Measurements from ENCODE around the gene COL8A2. TPM values are rescaled to one million over a fixed set of nuclear protein-coding genes. Genes with fewer than 3 reads are reported as not detected.

COL8A2 gene
- total and polyA plus RNA-seq, 7 donors, result 0.60 to 13.0 (median 3.2) TPM

- Histone ChIP-seq H3K27ac (peak overlapping the region; percentile 97 to 100 (median 99)), H3K9me3 (no peaks in the 10 kb centered on the region), H3K36me3 (no peaks in the 10 kb centered on the region), H3K27me3 (no peaks in the 10 kb centered on the region), H3K4me3 (peak overlapping the region; percentile 74 to 91 (median 78)), H3K4me1 (peaks cover 0 to 56% (median 43%) of the 10 kb centered on the region in 4 donors)
- intact Hi-C loops (cut with DNase I), result loop anchor here (1.0 to 5.0 kb wide), 4 partner anchors 39 to 238 kb away; partner anchors contain the start of genes STK40 and THRAP3
- no peak for DNase-seq
- WGBS, 2 donors, result 1 to 4% methylated on average over 16 of the region's 16 CpGs
- TF ChIP-seq POLR2A (IDR thresholded peaks at IDR 0.05) (no peak), POLR2AphosphoS5 (IDR thresholded peaks at IDR 0.05) (no peak), EP300 (IDR thresholded peaks at IDR 0.05) (no peak)
- TF ChIP-seq, protein P1, sequence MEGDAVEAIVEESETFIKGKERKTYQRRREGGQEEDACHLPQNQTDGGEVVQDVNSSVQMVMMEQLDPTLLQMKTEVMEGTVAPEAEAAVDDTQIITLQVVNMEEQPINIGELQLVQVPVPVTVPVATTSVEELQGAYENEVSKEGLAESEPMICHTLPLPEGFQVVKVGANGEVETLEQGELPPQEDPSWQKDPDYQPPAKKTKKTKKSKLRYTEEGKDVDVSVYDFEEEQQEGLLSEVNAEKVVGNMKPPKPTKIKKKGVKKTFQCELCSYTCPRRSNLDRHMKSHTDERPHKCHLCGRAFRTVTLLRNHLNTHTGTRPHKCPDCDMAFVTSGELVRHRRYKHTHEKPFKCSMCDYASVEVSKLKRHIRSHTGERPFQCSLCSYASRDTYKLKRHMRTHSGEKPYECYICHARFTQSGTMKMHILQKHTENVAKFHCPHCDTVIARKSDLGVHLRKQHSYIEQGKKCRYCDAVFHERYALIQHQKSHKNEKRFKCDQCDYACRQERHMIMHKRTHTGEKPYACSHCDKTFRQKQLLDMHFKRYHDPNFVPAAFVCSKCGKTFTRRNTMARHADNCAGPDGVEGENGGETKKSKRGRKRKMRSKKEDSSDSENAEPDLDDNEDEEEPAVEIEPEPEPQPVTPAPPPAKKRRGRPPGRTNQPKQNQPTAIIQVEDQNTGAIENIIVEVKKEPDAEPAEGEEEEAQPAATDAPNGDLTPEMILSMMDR (IDR thresholded peaks at IDR 0.05), result no peak
Observed at GRCh38 chr1:36148821-36149236, 23.8 kb upstream of the COL8A2 start.

DNA sequence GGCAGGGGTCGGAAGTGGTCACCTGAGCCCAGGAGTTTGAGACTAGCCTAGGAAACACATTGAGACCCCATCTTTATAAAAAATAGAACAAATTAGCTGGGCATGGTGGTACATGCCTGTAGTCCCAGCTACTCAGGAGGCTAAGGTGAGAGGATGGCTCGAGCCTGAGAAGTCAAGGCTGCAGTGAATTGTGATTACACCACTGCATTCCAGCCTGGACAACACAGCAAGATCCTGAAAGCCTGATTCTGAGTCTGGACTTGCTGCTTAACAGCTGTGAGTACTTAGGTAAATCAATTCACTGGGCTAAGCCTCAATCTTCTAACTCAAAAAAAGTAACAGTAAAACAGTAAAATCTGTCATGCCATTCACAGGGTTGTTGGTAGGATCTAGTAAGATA is 19.4 kb upstream of the COL8A2 start:
- Histone ChIP-seq H3K27ac (no peak overlapping the region), H3K4me3 (no peak overlapping the region), H3K9me3 (no peaks in the 10 kb centered on the region), H3K27me3 (no peaks in the 10 kb centered on the region), H3K4me1 (peaks cover 0 to 43% (median 28%) of the 10 kb centered on the region in 4 donors), H3K36me3 (peaks cover 0 to 9% (median under 1%) of the 10 kb centered on the region in 4 donors)
- intact Hi-C loops (cut with DNase I), result no loop called here
- no peak for DNase-seq
- TF ChIP-seq, protein P1 (IDR thresholded peaks at IDR 0.05), result no peak
- TF ChIP-seq POLR2AphosphoS5 (IDR thresholded peaks at IDR 0.05), result no peak
- no peak for TF ChIP-seq EP300 (IDR thresholded peaks at IDR 0.05)
- no peak for TF ChIP-seq POLR2A (IDR thresholded peaks at IDR 0.05)
- WGBS, 2 donors, result 98% methylated on average over 2 of the region's 2 CpGs

DNA sequence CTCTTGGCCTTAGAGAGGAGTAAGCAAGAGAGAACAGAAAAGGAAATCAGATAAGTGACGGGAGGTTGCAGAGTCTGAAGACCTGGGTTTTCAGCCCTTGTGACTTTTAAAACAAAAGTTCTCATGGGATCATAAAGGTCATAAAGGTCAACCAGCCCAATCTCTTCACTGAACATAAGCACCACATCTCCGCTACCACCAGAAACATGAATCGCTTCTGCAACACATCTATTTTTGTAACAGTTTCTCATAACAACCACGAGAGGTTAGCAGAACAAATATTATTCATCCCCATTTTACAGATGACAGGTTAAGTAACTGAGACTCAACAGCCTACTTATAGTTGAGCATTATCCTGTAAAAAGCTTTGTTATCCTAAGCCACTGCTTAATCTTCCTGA is 18.4 kb upstream of the COL8A2 start:
- peaks cover 2 to 19% (median 6%) of the 10 kb centered on the region in 4 donors for H3K36me3 ChIP-seq
- H3K4me3 ChIP-seq, result no peak overlapping the region
- TF ChIP-seq POLR2A (IDR thresholded peaks at IDR 0.05), result no peak
- no peak for TF ChIP-seq POLR2AphosphoS5 (IDR thresholded peaks at IDR 0.05)
- TF ChIP-seq EP300 (IDR thresholded peaks at IDR 0.05), result no peak
- no peaks in the 10 kb centered on the region for H3K9me3 ChIP-seq
- peaks cover 0 to 40% (median 24%) of the 10 kb centered on the region in 4 donors for H3K4me1 ChIP-seq
- WGBS, 2 donors, result 85 to 92% methylated on average over 4 of the region's 4 CpGs
- no peak overlapping the region for H3K27ac ChIP-seq
- DNase-seq, result no peak
- H3K27me3 ChIP-seq, result no peaks in the 10 kb centered on the region
- intact Hi-C loops (cut with DNase I), result no loop called here

GRCh38 chr1:36142121-36142520 is 17.1 kb upstream of the COL8A2 start:
- Histone ChIP-seq H3K4me1 (peaks cover 0 to 36% (median 22%) of the 10 kb centered on the region in 4 donors), H3K27ac (peak overlapping the region in 2 of 4 donors; percentile 4 to 25)

GRCh38 chr1:36139521-36139920 is 14.5 kb upstream of the COL8A2 start:
- intact Hi-C loops (cut with DNase I), result no loop called here
- 90 to 96% methylated on average over 5 of the region's 5 CpGs for WGBS, 2 donors
- Histone ChIP-seq H3K36me3 (peaks cover 7 to 35% (median 16%) of the 10 kb centered on the region in 4 donors), H3K4me1 (peaks cover 0 to 59% (median 48%) of the 10 kb centered on the region in 4 donors), H3K27me3 (no peaks in the 10 kb centered on the region), H3K4me3 (no peak overlapping the region), H3K9me3 (no peaks in the 10 kb centered on the region), H3K27ac (peak overlapping the region in 1 of 4 donors; percentile 33)
- DNase-seq, result no peak
- TF ChIP-seq EP300 (IDR thresholded peaks at IDR 0.05), result no peak
- TF ChIP-seq POLR2AphosphoS5 (IDR thresholded peaks at IDR 0.05), result no peak
- no peak for TF ChIP-seq POLR2A (IDR thresholded peaks at IDR 0.05)
- TF ChIP-seq, protein P1 (IDR thresholded peaks at IDR 0.05), result no peak

More at GRCh38 chr1:36142121-36142520, 17.1 kb upstream of the COL8A2 start:
- DNase-seq, result no peak
- intact Hi-C loops (cut with DNase I), result no loop called here
- WGBS, 2 donors, result 11 to 20% methylated on average over 1 of the region's 1 CpG
- Histone ChIP-seq H3K36me3 (peaks cover 7 to 30% (median 15%) of the 10 kb centered on the region in 4 donors), H3K27me3 (no peaks in the 10 kb centered on the region), H3K9me3 (no peaks in the 10 kb centered on the region), H3K4me3 (no peak overlapping the region)
- no peak for TF ChIP-seq EP300 (IDR thresholded peaks at IDR 0.05)
- TF ChIP-seq POLR2AphosphoS5 (IDR thresholded peaks at IDR 0.05), result no peak
- TF ChIP-seq, protein P1 (IDR thresholded peaks at IDR 0.05), result no peak
- no peak for TF ChIP-seq POLR2A (IDR thresholded peaks at IDR 0.05)

All from sigmoid colon (tissue), 7 donors.